ENCODE results near the gene POFUT1.
"Not testable (repeated sequence)": the region's sequence is repeated elsewhere in the genome, so short reads cannot be mapped to it uniquely, and the experiment has no call there.

The POFUT1 gene

DNA sequence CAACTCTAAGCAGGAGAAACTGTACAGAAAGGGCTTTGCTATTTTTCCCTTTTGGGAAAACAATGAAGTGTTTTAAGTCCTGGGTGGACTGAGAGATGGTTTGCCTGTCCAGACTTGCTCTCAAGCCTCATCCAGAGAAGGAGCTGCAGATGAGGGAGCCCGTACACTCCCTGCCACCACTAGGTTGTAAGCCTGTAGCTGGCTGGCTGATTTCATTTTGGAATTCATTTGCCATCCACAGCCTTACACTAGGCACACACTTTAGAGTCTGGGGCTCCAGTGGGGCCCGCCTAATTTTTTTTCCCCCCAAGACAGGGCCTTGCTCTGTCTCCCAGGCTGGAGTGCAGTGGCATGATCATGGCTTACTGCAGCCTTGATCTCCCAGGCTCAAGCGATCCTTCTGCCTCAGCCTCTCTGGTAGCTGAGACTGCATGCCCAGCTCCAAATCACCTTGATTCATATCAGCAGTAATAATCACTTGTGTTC is 28.4 kb downstream of the POFUT1 start:
- no peak for DNase-seq

DNA sequence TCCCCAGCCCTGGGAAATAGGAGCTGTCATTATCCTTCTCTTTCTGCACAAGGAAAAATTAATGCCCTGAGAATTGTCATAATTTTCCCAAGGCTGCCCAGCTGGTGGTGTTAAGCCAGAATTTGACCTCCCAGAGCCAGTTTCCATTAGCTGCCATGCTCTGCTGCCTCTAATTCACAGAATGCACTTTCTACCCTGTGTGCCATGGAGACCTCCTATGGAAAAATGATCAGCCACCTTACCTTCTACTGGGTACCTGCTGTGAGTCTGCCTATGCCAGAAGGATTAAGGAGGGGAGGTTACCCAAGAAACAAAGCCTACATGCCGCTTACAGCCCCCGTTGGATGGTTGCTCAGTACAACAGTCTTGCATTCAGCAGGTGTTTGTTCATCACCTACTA is 29.1 kb downstream of the POFUT1 start:
- DNase-seq: no peak

DNA sequence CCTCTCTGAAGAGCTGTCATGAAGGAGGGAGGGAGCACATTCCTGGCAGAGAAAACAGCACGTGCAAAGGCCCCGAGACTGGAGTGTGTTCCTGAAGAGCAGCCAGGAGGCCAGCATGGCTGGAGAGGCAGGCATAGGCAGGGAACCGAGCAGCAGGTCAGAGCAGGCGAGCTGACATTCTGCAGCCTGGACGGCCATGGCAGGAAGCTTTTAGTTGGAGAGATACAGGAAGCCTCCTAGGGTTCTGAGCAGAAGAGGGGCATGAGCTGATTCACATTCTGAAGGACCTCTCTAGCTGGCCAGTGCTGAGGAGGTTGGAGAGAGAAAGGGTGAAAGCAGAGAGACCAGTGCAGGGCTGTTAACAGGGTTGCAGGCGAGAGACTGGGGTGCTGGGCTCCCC is 29.7 kb downstream of the POFUT1 start:
- no peak for DNase-seq

DNA sequence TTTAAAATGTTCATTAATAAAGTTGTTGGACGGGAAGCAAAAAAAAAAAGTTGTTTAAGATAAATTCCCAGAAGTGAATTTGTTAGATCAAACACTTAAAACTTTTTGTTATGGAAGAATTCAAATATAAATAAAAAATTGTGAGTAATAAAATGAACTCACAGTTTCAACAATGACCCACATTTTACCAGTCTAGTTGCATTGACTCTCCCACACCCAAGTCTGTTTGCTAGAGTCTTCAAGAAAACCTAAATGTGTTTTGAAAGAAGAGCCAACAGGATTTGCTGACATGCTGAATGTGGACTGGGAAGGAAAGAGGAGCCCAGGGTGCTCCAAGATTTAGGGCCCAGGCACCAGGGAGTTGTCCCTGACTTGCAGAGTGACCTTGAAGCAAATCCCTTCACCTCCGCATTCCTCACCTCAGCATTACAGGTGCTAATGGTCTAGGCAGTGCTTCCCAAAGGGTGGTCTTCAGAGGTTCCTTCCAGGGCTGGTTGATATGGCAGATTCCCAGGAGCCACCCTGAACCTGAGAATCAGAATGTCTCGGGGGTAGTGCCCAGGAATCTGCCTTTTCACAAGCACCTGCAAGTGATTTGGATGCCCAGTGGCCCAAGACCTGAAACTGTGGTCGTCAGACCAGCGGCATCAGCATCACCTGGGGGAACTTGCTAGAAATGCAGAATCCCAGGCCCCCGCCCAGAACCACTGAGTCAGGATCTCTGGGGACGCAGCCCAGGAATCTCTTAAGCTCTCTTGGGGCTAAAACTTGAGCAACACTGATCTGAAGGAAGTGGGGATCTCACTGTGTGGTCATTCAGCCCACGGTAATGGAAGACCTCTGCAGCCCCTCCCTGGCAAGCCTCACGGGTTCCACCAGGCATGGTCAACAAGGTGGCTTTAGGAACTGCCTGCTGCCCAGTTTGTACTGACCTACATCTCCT is 31.1 kb downstream of the POFUT1 start:
- DNase-seq: no peak

DNA sequence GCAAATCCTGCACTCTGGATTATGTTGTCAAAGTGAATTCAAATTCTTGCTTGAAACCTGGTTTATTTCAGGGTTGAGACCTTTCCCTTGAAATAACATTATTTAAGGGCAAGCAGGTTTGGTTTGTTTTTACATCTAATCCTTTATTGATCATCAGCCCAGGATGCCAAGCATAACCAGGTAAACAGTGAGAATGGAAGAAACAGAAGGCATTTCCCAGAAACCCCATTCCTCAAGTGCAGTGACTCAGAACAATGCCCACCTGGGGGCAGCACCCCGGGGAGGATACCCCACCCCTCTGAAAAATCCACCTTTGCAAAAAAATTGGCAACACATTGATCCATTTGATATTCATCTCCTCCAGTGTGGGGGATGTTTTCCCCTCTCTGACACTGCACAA is 32.5 kb downstream of the POFUT1 start:
- DNase-seq: no peak

DNA sequence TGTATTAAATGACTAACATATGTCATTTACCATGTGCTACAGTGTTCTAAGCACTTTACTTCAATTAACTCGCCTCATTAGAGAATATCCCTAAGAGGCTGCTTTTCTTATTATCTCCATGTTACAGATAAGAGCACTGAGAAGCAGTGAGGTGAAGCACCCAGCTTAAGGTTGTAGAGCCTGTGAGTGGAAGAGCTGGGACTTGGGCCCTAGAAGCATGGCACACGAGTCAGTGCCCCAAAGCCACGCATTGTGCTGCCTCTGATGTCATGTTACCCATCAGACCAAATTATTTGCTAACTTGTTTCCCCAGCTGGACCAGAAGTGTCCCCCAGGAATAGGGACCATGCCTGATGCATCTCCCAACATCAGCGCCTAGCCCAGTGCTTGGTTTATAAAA is 34.1 kb downstream of the POFUT1 start:
- DNase-seq: no peak

DNA sequence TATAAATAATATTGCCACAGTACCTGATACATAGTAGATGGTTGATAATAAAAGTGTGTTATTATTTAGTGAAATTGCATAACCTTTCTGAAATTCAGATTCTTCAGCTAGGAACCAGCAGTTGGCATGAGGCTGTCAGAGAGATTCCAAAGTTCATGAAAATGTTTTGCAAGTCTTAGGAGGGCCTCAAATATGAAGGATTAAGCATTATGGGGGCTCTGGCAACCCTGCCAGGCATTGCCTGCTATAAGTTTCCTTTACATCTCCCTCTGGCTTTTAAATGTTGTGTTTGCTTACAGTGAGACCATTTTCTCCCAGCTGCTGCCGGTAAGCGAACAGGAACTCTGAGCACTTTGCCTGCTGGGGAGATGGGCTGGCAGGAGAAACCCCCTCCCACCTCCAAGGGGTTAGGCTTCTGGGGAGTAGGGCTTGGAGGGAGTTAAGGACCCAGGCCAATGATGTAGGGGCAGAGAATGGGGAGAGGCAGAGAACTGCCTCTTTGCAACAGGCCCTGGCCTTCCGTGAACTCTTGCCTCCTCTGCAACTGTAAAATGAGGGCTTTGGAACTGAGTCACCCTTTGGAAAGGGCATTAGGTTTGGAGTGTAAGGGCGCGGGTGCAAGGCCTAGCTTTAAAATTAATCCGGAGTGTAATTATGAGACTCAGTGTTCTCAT is 36.6 kb downstream of the POFUT1 start:
- no peak for DNase-seq

DNA sequence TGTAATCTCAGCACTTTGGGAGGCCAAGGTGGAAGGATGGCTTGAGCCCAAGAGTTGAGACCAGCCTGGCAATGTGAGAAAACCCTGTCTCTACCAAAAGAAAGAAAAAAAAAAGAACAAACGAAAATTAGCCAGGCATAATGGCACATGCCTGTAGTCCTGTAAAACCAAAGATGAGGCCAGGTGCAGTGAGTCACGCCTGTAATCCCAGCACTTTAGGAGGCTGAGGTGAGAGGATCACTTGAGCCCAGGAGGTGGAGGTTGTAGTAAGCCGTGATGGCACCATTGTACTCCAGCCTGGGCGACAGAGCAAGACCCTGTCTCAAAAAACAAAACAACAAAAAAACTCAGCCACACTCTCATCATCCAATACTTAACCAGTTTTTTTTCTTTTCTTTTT is 37.3 kb downstream of the POFUT1 start:
- DNase-seq: no peak

DNA sequence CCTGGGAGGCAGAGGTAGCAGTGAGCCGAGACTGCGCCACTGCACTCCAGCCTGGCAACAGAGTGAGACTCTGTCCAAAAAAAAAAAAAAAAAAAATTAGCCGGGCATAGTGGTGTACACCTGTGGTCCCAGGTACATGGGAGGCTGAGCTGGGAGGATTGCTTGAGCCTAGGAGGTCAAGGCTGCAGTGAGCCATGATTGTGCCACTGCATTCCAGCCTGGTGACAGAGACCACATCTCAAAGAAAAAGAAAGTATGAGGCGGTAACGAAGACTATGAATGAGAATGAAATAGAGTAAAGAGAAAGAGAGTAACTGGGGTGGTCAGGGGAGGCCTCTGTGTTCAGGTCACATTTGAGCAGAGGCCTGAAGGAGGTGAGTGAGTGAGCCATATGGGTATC is 38.5 kb downstream of the POFUT1 start:
- DNase-seq: not testable (repeated sequence)

DNA sequence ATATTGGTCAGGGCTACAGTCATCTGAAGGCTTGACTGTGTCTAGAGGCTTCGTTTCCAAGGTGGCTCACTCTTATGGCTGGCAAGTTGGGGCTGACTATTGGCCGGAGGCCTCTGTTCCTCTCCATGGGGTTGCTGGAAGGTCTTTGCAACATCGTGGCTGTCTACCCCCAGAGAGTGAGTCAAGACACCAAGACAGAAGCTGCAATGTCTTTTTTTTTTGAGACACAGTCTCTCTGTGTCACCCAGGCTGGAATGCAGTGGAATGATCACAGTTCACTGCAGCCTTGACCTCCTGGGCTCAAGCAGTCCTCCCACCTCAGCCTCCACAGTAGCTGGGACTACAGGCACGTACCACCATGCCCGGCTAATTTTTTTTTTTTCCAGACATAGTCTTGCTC is 40.4 kb downstream of the POFUT1 start:
- DNase-seq: no peak

DNA sequence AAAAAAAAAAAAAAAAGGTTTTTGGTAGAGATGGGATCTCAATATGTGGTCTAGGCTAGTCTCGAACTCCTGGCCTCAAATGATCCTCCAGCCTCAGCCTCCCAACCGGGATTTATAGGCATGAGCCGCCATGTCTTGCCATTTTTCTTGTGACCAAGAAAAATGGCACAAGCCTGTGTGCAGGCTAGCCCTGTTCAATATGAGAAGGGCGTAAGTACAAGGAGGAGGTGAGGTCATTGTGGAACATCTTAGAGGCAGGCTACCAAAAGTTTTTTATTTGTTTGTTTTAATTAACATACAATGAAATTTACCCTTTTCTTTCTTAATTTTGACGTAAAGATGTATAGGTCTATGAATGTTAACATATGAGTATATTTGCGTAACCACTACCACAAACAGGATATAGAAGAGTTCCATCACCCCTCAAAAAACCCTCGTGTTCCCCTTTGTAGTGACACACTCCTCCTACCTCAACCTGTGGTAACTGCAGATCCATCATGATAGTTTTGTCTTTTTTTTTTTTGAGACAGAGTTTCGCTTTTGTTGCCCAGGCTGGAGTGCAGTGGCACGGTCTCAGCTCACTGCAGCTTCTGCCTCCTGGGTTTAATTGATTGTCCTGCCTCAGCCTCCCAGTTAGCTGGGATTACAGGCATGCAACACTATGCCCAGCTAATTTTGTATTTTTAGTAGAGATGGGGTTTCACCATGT is 41.5 kb downstream of the POFUT1 start:
- DNase-seq: peak; percentile 35 to 70

DNA sequence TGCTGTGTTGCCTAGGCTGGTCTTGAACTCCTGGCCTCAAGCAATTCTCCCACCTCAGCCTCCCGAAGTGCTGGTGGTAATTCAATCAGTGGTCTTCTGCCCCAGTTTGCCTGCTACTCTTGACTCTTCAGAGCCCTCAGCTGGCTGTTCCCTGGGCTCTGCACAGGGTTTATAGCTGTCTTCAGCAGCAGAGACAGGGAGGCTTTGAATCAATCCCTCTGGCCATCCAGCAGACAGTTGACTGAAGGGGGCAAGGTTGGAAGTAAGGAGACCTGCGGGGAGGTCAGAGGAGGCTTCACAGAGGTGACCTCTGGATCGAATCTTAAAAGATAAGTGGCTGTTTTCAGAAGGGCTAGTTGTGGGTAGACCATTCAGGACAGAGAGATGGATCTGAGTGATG is 43.8 kb downstream of the POFUT1 start:
- no peak for DNase-seq

DNA sequence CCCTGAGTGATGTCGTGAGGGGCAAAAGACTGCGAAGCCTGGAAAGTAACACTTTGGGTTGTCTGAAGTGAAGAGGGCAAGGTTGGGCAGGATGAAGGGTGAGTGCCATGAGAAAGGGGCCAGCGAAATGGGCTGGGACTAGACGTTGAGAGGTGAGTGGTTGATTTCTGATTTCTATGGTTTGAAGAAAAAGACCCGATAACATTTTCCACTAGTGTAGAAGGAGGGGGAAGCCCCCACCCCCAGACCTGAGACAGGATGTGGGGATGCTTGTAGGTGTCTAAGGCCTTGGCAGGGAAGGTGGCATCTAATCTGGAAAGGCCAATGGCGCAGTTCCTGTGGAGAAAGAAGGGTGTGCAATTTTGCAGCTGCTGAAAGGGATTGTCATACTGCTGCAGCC is 44.5 kb downstream of the POFUT1 start:
- DNase-seq: peak in 1 of 2 donors; percentile 17

DNA sequence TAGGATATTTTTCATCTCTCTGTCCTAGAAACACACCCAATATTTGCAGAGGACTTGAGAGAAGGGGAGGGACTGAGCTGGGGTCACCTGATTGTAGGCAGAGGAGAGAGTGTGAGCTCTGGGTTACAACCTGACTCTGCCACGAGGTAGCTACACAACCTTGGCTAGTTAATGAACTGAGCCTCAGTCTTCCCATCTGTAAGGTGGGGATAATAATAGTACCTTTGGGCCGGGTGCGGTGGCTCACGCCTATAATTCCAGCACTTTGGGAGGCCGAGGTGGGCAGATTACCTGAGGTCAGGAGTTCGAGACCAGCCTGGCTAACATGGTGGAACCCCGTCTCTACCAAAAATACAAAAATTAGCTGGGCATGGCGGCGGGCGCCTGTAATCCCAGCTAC is 53.3 kb downstream of the POFUT1 start:
- DNase-seq: not testable (repeated sequence)

DNA sequence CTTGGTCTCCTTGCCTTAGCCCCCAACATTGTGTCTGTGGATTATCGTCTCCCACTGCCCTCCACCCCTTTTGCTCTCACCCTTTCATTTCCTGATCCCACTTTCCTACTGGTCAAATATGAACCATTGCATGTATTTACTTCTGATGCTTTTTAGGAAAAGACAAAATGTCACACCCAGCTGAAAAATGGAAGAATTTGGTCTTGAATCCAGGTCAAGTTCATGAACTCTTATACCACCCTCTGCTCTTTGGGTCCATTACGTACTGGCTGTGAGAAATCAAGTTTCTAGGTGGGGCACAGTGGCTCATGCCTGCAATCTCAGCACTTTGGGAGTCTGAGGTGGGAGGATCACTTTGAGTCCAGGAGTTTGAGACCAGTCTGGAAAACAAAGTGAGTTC is 54.0 kb downstream of the POFUT1 start:
- DNase-seq: no peak

DNA sequence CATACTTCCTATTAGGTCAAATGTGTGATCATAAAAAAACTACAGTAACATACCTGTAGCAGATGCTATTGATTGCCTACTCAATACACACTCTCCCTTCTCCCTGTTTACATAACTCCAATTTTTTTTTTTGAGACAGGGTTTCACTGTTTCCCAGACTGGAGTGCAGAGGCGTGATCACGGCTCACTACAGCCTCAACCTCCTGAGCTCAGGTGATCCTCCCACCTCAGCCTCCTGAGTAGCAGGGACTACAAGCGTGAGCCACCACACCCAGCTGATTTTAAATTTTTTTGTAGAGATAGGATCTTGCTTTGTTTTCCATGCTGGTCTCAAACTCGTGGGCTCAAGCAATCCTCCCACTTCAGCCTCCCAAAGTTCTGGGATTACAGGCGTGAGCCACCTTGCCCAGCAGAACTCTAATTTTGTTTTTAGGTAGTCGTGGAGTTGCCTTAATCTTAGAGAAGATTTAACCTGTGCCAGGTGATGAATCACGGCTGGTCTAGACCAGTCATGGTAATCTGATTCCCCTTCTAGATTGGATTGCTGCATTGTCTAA is 55.8 kb downstream of the POFUT1 start:
- DNase-seq: no peak

DNA sequence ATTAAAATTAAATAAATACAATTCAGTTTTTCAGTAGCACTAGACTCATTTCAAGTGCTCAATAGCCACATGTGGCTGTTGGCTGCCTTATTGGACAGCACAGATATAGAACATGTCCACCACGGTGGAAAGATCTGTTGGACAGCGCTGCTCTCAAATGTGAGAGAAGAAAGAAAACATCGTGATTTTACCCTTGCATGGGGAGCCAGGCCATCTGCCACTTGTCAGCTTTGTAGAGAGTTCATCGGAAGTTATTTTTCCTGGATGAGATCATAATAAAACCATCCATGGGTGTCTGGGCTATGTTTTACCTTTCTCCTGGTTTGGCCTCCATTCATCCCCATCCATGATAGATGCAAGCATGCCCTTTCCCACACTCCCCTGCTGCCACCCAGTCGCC is 63.9 kb downstream of the POFUT1 start:
- DNase-seq: no peak

DNA sequence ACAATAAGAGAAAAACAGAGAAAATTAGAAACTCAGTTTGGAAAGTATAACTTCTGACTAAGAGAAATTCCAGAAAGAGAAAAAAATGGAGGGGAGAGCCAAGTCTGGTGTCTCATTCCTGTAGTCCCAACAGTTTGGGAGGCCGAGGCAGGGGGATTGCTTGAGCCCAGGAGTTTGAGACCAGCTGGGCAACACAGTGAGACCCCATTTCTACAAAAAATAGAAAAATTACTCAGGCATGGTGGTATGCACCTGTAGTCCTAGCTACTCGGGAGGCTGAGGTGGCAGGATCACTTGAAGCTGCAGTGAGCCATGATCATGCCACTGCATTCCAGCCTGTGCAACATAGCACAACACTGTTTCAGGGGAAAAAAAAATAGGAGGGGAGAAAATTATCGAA is 66.7 kb downstream of the POFUT1 start:
- DNase-seq: no peak

DNA sequence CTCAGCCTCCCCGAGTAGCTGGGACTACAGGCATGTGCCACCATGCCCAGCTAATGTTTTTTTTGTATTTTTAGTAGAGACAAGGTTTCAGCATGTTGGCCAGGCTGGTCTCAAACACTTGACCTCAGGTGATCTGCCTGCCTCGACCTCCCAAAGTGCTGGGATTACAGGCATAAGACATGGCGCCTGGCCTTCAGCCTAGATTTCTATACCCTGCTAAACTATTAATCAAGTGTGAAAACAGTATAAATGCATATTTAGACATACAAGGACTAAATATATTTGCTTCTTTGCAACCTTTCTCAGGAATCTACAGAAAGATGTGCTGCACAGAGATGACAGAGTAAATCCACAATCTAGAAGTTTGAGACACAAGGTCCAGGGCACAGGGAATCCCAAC is 67.5 kb downstream of the POFUT1 start:
- not testable (repeated sequence) for DNase-seq

DNA sequence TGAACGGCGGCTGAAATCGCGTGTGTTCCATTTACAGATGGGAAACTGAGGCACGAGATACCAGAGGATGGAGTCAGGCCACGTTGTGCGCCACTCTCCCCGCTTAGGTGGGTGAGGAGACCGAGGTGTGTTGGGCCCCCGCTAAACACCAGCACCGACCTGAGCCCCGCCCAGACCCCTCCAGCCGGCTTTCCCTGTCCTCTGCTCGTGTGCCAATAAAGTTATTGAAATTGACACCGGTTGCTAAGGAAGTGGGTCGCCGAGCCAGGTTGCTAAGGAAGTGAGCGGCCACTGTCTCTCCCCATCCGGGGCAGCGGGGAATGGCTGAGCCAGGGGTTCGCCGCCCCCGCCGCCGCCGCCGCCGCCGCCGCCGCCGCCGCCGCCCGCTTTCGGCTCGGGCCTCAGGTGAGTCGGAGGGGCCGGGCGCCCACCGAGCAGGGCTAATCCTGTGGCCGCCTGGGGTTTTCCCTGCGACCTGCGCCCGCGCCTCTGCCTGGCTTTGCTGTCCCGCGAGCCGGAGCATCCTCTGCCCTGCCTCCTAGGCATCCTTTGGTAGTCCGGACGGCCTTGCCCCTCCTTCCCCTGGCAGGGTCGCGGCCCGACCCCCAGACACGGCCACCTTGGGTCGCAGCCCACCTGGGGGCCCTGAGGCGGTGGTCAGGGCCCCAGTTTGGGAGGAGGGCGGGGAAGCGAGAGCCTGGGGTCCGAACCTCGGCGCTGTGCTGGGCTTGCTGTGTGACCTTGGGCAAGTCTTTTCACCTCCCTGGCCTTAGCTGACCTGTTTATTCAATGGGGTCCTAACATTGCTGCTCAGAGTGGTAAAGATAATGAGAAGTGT is 69.9 kb downstream of the POFUT1 start, which contains the start of gene KIF3B:
Gene KIF3B, plus strand, starts transcription at position 291 of the 838 bp plus-strand sequence. CDS start 32,127 bp downstream, outside the sequence.
- peak; percentile 87 to 92 for DNase-seq

DNA sequence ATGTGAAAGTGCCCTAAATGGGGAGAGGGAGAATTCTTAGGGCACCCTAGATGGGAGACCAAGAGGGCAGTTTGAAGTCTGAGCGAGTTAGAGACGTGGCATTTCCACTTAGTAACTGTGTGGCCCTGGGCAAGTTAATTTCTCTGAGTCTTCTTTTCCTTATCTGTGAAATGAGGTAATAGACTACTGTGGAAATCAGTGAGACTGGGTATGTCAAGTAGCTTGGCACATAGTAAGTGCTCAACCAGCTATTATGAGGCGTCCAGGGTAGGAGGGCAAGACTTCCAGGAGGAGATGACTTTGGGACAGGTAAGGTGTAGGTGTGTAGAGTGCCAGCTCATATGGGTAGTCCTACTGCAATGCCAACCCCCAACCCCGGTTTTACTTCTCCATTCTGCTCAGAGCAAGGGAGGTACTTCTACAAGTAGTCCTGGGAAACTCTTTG is 70.5 kb downstream of the POFUT1 start:
- DNase-seq: peak; percentile 19 to 27

DNA sequence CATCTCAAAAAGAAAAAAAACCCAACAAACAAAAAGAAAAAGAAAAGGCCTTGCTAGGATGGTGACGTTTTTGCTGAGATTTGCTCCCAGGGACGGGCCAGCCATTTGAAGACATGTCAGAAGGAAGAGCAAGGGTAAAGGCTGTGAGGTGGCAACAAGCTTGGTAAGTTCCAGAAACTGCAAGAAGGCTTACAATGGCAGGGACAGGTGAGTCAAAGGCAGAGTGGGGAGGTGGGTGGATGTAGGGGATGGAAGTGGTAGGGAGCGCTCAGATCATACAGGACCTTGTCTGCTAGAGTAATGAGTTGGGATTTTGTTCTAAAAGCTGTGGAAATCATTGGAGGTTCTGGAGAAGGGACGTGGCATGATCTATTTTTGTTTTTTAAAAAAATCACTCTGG is 74.0 kb downstream of the POFUT1 start:
- no peak for DNase-seq
